Caco-2 (cell line): ENCODE results near the gene NEMP2. TPM values are rescaled to one million over a fixed set of nuclear protein-coding genes. Genes with fewer than 3 reads are reported as not detected.

Experiments used
- BruUV-seq: library from RNA; stranded (reverse); fragments of 400-500 nt; replicated peaks from 2 replicates; lab custom pipeline; 2021; lab: Mats Ljungman, UMichigan
- CTCF ChIA-PET: fragments of 300-600 bp; sonication (Branson Sonifier 250); formaldehyde crosslinking; loops from one replicate; lab custom pipeline; 2022; ENCODE audit warnings: antibody characterized with exemption; lab: Charles Lee
- POLR2A ChIA-PET: fragments of 300-600 bp; sonication (Branson Sonifier 250); formaldehyde crosslinking; loops from one replicate; lab custom pipeline; 2022; ENCODE audit warnings: antibody characterized with exemption; lab: Charles Lee
- DNase-seq, 2 experiments: peaks; one replicate each; pipeline versions ENCODE4 v3.0.0 to v3.0.0-alpha.2; 2020 to 2022
- H3K27me3 ChIP-seq: replicated peaks from 2 replicates; pipeline ENCODE4 v1.6.0; 2011; ENCODE audit warnings: low read length; ENCODE audit not compliant: control insufficient read depth, insufficient read depth
- H3K36me3 ChIP-seq: 2 replicates; pipeline ENCODE4 v1.5.1; 2011; ENCODE audit warnings: low read length; ENCODE audit not compliant: control insufficient read depth, insufficient read depth
- H3K4me1 ChIP-seq: fragments of 250-450 bp; sonication (Bioruptor Pico); 2 replicates; pipeline ENCODE4 v1.5.1; 2020; ENCODE audit warnings: mild to moderate bottlenecking
- H3K4me3 ChIP-seq: 2 replicates; pipeline ENCODE4 v1.5.1; 2011; ENCODE audit warnings: low read depth, mild to moderate bottlenecking, control low read depth, low read length
- H3K9me3 ChIP-seq: fragments of 250-450 bp; sonication (Bioruptor Pico); 2 replicates; pipeline ENCODE4 v1.5.1; 2020; ENCODE audit warnings: mild to moderate bottlenecking, moderate library complexity
- H3K27ac Mint-ChIP-seq: one replicate; pipeline ENCODE4 v1.8.0; 2022; ENCODE audit warnings: mixed read lengths; ENCODE audit not compliant: unreplicated experiment
- H3K27me3 Mint-ChIP-seq: one replicate; pipeline ENCODE4 v1.8.0; 2022; ENCODE audit warnings: mixed read lengths; ENCODE audit not compliant: insufficient read depth, unreplicated experiment
- H3K36me3 Mint-ChIP-seq: one replicate; pipeline ENCODE4 v1.8.0; 2022; ENCODE audit warnings: mild to moderate bottlenecking, mixed read lengths; ENCODE audit not compliant: insufficient read depth, unreplicated experiment
- H3K4me1 Mint-ChIP-seq: one replicate; pipeline ENCODE4 v1.8.0; 2022; ENCODE audit warnings: low read depth, mixed read lengths; ENCODE audit not compliant: unreplicated experiment
- H3K4me3 Mint-ChIP-seq: one replicate; pipeline ENCODE4 v1.8.0; 2022; ENCODE audit warnings: mild to moderate bottlenecking, moderate library complexity, mixed read lengths; ENCODE audit not compliant: unreplicated experiment
- H3K9me3 Mint-ChIP-seq: one replicate; pipeline ENCODE4 v1.8.0; 2022; ENCODE audit warnings: mixed read lengths; ENCODE audit not compliant: unreplicated experiment
- CTCF ChIP-seq, 2 experiments: fragments of 200-600 bp in 1 of 2; IDR thresholded peaks; 1 replicate in 1 of 2; 2 replicates in 1 of 2; pipeline versions ENCODE4 v1.5.1 to v1.8.0; 2011 to 2022; ENCODE audit warnings: antibody characterized with exemption in 1 of 2, control low read depth in 1 of 2, inconsistent platforms in 1 of 2, low read depth in 1 of 2, low read length in 1 of 2, mild to moderate bottlenecking in 1 of 2, moderate library complexity in 1 of 2; ENCODE audit not compliant: insufficient read depth in 1 of 2, severe bottlenecking in 1 of 2, unreplicated experiment in 1 of 2
- intact Hi-C: fragments of 100-400 bp; cut with micrococcal nuclease; formaldehyde crosslinking; loops from one replicate; pipeline ENCODE4 v1.10.0; 2022; ENCODE audit not compliant: unreplicated experiment
- total RNA-seq: library from RNA; stranded (reverse); gene quantifications from 2 replicates; pipeline ENCODE4 v1.2.3, GENCODE V29; 2022

The NEMP2 gene
- total RNA-seq, 1 experiment from 2014 or later: 19.1 TPM

- ChIA-PET POLR2A (interaction anchor here (0.8 kb wide), 1 partner anchor 172 kb away, joined by 3 read pairs; no protein-coding TSS in a partner anchor), CTCF (interaction anchor here (0.6 kb wide), 1 partner anchor 316 kb away, joined by 3 read pairs; no protein-coding TSS in a partner anchor)
- peaks cover 11% of the 10 kb centered on the region for H3K9me3 ChIP-seq
- peaks cover 14% of the 10 kb centered on the region for H3K4me1 Mint-ChIP-seq
- H3K4me3 Mint-ChIP-seq: no peak overlapping the region
- H3K27me3 ChIP-seq: no peaks in the 10 kb centered on the region
- no peaks in the 10 kb centered on the region for H3K36me3 ChIP-seq
- intact Hi-C loops: no loop called here
- no peak for DNase-seq
- no peak overlapping the region for H3K27ac Mint-ChIP-seq
- no peaks in the 10 kb centered on the region for H3K36me3 Mint-ChIP-seq
- no peak for TF ChIP-seq CTCF (IDR thresholded peaks at IDR 0.05; ENCODE audit: insufficient read depth in 1 of 2, low read depth in 1 of 2, low read length in 1 of 2, severe bottlenecking in 1 of 2, unreplicated experiment in 1 of 2)
- BruUV-seq: no TSS peak
- H3K9me3 Mint-ChIP-seq: peaks cover 24% of the 10 kb centered on the region
- no peaks in the 10 kb centered on the region for H3K27me3 Mint-ChIP-seq
- H3K4me1 ChIP-seq: peaks cover 7% of the 10 kb centered on the region; the same call in 1 of the 2 replicates
- H3K4me3 ChIP-seq: no peak overlapping the region
Observed at GRCh38 chr2:190571686-190572085, 37.2 kb upstream of the NEMP2 start.

- H3K36me3 ChIP-seq: no peaks in the 10 kb centered on the region
- H3K4me3 Mint-ChIP-seq: no peak overlapping the region
- H3K4me3 ChIP-seq: no peak overlapping the region
- CTCF ChIA-PET: no interaction called here
- peaks cover 7% of the 10 kb centered on the region; the same call in 1 of the 2 replicates for H3K4me1 ChIP-seq
- no peak for DNase-seq
- H3K27me3 Mint-ChIP-seq: no peaks in the 10 kb centered on the region
- intact Hi-C loops: no loop called here
- no TSS peak for BruUV-seq
- peaks cover 32% of the 10 kb centered on the region for H3K9me3 Mint-ChIP-seq
- peaks cover 11% of the 10 kb centered on the region for H3K9me3 ChIP-seq
- TF ChIP-seq CTCF (IDR thresholded peaks at IDR 0.05; ENCODE audit: insufficient read depth in 1 of 2, low read depth in 1 of 2, low read length in 1 of 2, severe bottlenecking in 1 of 2, unreplicated experiment in 1 of 2): no peak
- no peaks in the 10 kb centered on the region for H3K36me3 Mint-ChIP-seq
- POLR2A ChIA-PET: no interaction called here
- H3K4me1 Mint-ChIP-seq: peaks cover 13% of the 10 kb centered on the region
- no peak overlapping the region for H3K27ac Mint-ChIP-seq
- no peaks in the 10 kb centered on the region for H3K27me3 ChIP-seq
Observed at GRCh38 chr2:190570871-190571270, 36.3 kb upstream of the NEMP2 start.

- POLR2A ChIA-PET: no interaction called here
- H3K4me3 ChIP-seq: no peak overlapping the region
- Mint-ChIP-seq H3K36me3 (no peaks in the 10 kb centered on the region), H3K27me3 (no peaks in the 10 kb centered on the region), H3K27ac (no peak overlapping the region), H3K4me1 (peaks cover 13% of the 10 kb centered on the region), H3K9me3 (peaks cover 32% of the 10 kb centered on the region), H3K4me3 (no peak overlapping the region)
- no peak for TF ChIP-seq CTCF (IDR thresholded peaks at IDR 0.05; ENCODE audit: insufficient read depth in 1 of 2, low read depth in 1 of 2, low read length in 1 of 2, severe bottlenecking in 1 of 2, unreplicated experiment in 1 of 2)
- H3K9me3 ChIP-seq: peaks cover 11% of the 10 kb centered on the region
- DNase-seq: no peak
- H3K4me1 ChIP-seq: peaks cover 7% of the 10 kb centered on the region; the same call in 1 of the 2 replicates
- H3K36me3 ChIP-seq: no peaks in the 10 kb centered on the region
- CTCF ChIA-PET: no interaction called here
- H3K27me3 ChIP-seq: no peaks in the 10 kb centered on the region
- intact Hi-C loops: no loop called here
- no TSS peak for BruUV-seq
Observed at GRCh38 chr2:190569994-190570755, 35.7 kb upstream of the NEMP2 start.
